Trophoblast cell (in vitro differentiated cells and primary cell): ENCODE results near the gene ABCC6.
"Not testable (repeated sequence)": the region's sequence is repeated elsewhere in the genome, so short reads cannot be mapped to it uniquely, and the experiment has no call there.

Source experiments
- DNase-seq, 2 donors: peaks; one replicate each; pipeline ENCODE4 v3.0.0-alpha.2; 2016
- H2AFZ ChIP-seq: 2 replicates; pipeline ENCODE4 v1.6.1; 2013; ENCODE audit warnings: low read length, moderate library complexity, mild to moderate bottlenecking; ENCODE audit not compliant: insufficient read depth, poor library complexity
- H2AK5ac ChIP-seq: 2 replicates; pipeline ENCODE4 v1.6.1; 2013; ENCODE audit warnings: mild to moderate bottlenecking, low read length
- H2BK120ac ChIP-seq: 2 replicates; pipeline ENCODE4 v1.6.1; 2013; ENCODE audit warnings: low read length, mild to moderate bottlenecking, moderate library complexity; ENCODE audit not compliant: insufficient read depth, poor library complexity
- H2BK12ac ChIP-seq: 2 replicates; pipeline ENCODE4 v1.6.1; 2013; ENCODE audit warnings: mild to moderate bottlenecking, low read length, moderate library complexity
- H2BK5ac ChIP-seq: 2 replicates; pipeline ENCODE4 v1.6.1; 2013; ENCODE audit warnings: low read length, low read depth, moderate library complexity, mild to moderate bottlenecking; ENCODE audit not compliant: poor library complexity
- H3K14ac ChIP-seq: 2 replicates; pipeline ENCODE4 v1.6.1; 2013; ENCODE audit warnings: mild to moderate bottlenecking, low read length
- H3K18ac ChIP-seq: 2 replicates; pipeline ENCODE4 v1.6.1; 2013; ENCODE audit warnings: mild to moderate bottlenecking, low read length
- H3K23ac ChIP-seq: 2 replicates; pipeline ENCODE4 v1.6.1; 2013; ENCODE audit warnings: low read length
- H3K27ac ChIP-seq: 2 replicates; pipeline ENCODE4 v1.5.1; 2013; ENCODE audit warnings: low read depth, mild to moderate bottlenecking, inconsistent platforms, low read length, moderate library complexity
- H3K27me3 ChIP-seq: 2 replicates; pipeline ENCODE4 v1.6.1; 2013; ENCODE audit warnings: inconsistent platforms, mild to moderate bottlenecking, low read length, moderate library complexity; ENCODE audit not compliant: insufficient read depth
- H3K36me3 ChIP-seq, 2 experiments: 1 replicate in 1 of 2; 2 replicates in 1 of 2; pipeline ENCODE4 v1.6.1; 2013; ENCODE audit warnings: low read length in 2 of 2, mild to moderate bottlenecking in 2 of 2, moderate library complexity in 1 of 2; ENCODE audit not compliant: insufficient read depth in 2 of 2, control insufficient read depth in 1 of 2
- H3K4ac ChIP-seq: 2 replicates; pipeline ENCODE4 v1.6.1; 2013; ENCODE audit warnings: low read depth, mild to moderate bottlenecking, low read length, moderate library complexity
- H3K4me1 ChIP-seq, 2 experiments: 1 replicate in 1 of 2; 2 replicates in 1 of 2; pipeline ENCODE4 v1.6.1; 2013; ENCODE audit warnings: low read length in 2 of 2, mild to moderate bottlenecking in 2 of 2, moderate library complexity in 1 of 2; ENCODE audit not compliant: insufficient read depth in 2 of 2, control insufficient read depth in 1 of 2
- H3K4me2 ChIP-seq: 2 replicates; pipeline ENCODE4 v1.6.1; 2013; ENCODE audit warnings: inconsistent platforms, mild to moderate bottlenecking, low read length, moderate library complexity
- H3K4me3 ChIP-seq: 2 replicates; pipeline ENCODE4 v1.5.1; 2013; ENCODE audit warnings: mild to moderate bottlenecking, low read depth, low read length, inconsistent platforms
- H3K79me1 ChIP-seq: one replicate; pipeline ENCODE4 v1.6.1; 2013; ENCODE audit warnings: low read length
- H3K79me2 ChIP-seq: 2 replicates; pipeline ENCODE4 v1.6.1; 2013; ENCODE audit warnings: low read length, mild to moderate bottlenecking; ENCODE audit not compliant: control insufficient read depth, insufficient read depth, poor library complexity
- H3K9ac ChIP-seq: 2 replicates; pipeline ENCODE4 v1.6.1; 2013; ENCODE audit warnings: mild to moderate bottlenecking, low read length
- H3K9me3 ChIP-seq: 2 replicates; pipeline ENCODE4 v1.6.1; 2013; ENCODE audit warnings: low read depth, mild to moderate bottlenecking, control low read depth, inconsistent platforms, low read length; ENCODE audit not compliant: insufficient read depth
- H4K12ac ChIP-seq: 2 replicates; pipeline ENCODE4 v1.6.1; 2013; ENCODE audit warnings: low read depth, mild to moderate bottlenecking, low read length, moderate library complexity
- H4K8ac ChIP-seq: 2 replicates; pipeline ENCODE4 v1.6.1; 2013; ENCODE audit warnings: low read depth, mild to moderate bottlenecking, low read length, moderate library complexity
- H4K91ac ChIP-seq: one replicate; pipeline ENCODE4 v1.6.1; 2013; ENCODE audit warnings: low read depth, mild to moderate bottlenecking, low read length, moderate library complexity
- WGBS: extraction: QIAGEN DNeasy Blood & Tissue Kit; methylation state at CpG from one replicate; pipeline ENCODE4 v1.1.7; 2013; ENCODE audit warnings: missing lambda C conversion rate; ENCODE audit not compliant: insufficient read length, insufficient coverage; ENCODE audit errors: extremely low coverage; 5-methylcytosine and 5-hydroxymethylcytosine counted together

ABCC6 gene

DNA sequence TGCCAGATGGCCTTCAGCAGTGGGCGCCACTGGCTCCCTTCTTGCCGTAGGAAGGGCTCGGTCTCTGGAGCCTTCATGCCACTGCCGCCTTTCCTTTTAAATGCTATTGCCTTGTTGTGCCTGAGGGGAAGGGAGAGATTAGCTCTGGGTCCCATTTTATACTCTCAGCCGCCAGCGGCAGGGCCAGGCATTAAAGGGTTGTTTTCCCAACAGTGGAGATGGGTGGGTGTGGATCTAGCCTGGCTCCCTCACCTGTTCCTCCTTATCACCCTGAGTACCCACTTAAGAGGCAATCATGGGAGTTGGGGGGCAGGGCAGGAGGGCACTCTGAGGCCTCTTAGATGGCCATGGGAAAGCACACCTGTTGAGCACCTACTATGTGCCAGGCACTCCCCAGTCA lies 19.8 kb downstream of the ABCC6 start:
- WGBS, result no CpG with 5 or more reads among the region's 6 CpGs
- H3K4me1 ChIP-seq, H3K79me2 ChIP-seq, H2AK5ac ChIP-seq, H2BK5ac ChIP-seq, H3K4me2 ChIP-seq, H3K23ac ChIP-seq, H3K14ac ChIP-seq, H2AFZ ChIP-seq, H4K8ac ChIP-seq, H3K27ac ChIP-seq, H3K4me3 ChIP-seq, H3K79me1 ChIP-seq, H4K12ac ChIP-seq, H3K9me3 ChIP-seq, H3K18ac ChIP-seq, H3K36me3 ChIP-seq, H3K27me3 ChIP-seq, H2BK12ac ChIP-seq, H3K9ac ChIP-seq, H2BK120ac ChIP-seq, H4K91ac ChIP-seq, DNase-seq, H3K4ac ChIP-seq: not testable (repeated sequence)

DNA sequence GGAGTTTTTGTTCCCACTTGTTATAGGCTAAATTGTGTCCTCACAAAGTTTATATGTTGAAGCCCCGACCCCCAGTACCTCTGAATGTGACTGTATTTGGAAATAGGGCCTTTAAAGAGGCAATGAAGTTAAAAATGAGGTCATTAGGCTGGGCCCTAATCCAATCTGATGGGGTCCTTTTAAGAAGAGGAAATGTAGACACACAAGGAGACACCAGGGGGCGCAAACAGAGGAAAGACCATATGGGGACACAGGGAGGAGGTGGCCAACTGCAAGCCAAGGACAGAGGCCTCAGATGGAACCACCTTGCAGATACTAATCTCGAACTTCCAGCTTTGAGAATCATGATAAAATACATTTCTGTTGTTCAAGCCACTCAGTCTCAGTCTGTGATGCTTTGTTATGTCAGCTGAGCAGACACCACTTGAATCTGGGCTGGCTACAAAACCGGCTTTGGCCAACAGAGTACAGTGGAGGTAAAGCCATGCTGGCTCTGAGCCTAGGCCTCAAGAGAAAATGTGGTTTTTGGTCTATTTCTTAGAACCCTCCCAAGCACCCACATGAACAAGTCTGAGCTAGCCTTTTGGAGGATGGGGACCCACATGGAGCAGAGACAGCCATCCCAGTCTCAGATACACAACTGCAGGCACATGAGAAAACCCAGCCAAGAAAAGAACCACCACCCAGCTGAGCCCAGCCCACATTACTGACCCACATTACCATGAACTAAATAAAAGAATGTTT lies 20.7 kb downstream of the ABCC6 start:
- not testable (repeated sequence) for H2BK12ac ChIP-seq, H3K4me3 ChIP-seq, H2AFZ ChIP-seq, H3K27me3 ChIP-seq, H3K36me3 ChIP-seq, H2BK120ac ChIP-seq, H4K91ac ChIP-seq, H4K8ac ChIP-seq, H2AK5ac ChIP-seq, H3K4me1 ChIP-seq, H3K79me2 ChIP-seq, H3K14ac ChIP-seq, H3K27ac ChIP-seq, H3K18ac ChIP-seq, H3K9me3 ChIP-seq, H3K9ac ChIP-seq, H3K4me2 ChIP-seq, H3K23ac ChIP-seq, H2BK5ac ChIP-seq, H3K4ac ChIP-seq, H4K12ac ChIP-seq, H3K79me1 ChIP-seq
- peak in 1 of 2 donors; percentile 52 for DNase-seq
- WGBS, result no CpG with 5 or more reads among the region's 4 CpGs

DNA sequence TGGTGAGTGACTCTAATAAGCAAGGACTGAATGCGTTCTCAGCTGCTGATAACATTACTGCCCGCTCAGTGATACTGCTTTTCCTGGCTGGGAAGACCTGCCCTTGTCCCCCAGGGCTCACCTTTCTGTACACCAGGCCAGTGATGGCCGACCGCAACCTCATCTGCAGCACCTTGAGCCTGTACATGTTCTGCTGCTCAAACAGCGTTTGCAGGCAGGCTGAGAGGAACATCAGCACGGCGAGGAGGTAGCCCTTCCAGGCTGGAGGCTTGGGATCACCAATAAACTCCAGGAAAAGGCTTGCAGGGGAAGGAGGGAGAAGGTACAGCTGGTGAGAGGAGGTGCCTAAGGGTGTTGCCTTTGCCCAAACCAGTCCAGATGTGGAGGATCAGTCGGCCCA lies 21.4 kb downstream of the ABCC6 start:
- not testable (repeated sequence) for H3K9me3 ChIP-seq, H2AK5ac ChIP-seq, H2AFZ ChIP-seq, H3K27ac ChIP-seq, H3K18ac ChIP-seq, H3K23ac ChIP-seq, H3K4me1 ChIP-seq, H4K91ac ChIP-seq, H3K79me2 ChIP-seq, H2BK12ac ChIP-seq, H2BK120ac ChIP-seq, H2BK5ac ChIP-seq, H4K12ac ChIP-seq, H3K4me2 ChIP-seq, H3K36me3 ChIP-seq, H3K4ac ChIP-seq, H3K14ac ChIP-seq, H4K8ac ChIP-seq, H3K27me3 ChIP-seq, H3K79me1 ChIP-seq, H3K4me3 ChIP-seq, DNase-seq, H3K9ac ChIP-seq
- WGBS, result no CpG with 5 or more reads among the region's 8 CpGs

GRCh38 chr16:16200391-16200790 lies 22.9 kb downstream of the ABCC6 start:
- H2AFZ ChIP-seq, H3K79me1 ChIP-seq: not testable (repeated sequence)
- no CpG with 5 or more reads among the region's 5 CpGs for WGBS

More at GRCh38 chr16:16200391-16200790, 22.9 kb downstream of the ABCC6 start:
- not testable (repeated sequence) for H4K8ac ChIP-seq, H3K9ac ChIP-seq, H3K23ac ChIP-seq, H3K4me1 ChIP-seq, H3K4me2 ChIP-seq, H2BK5ac ChIP-seq, H2BK12ac ChIP-seq, H3K9me3 ChIP-seq, H2BK120ac ChIP-seq, H3K36me3 ChIP-seq, H3K4me3 ChIP-seq, H4K12ac ChIP-seq, H3K27ac ChIP-seq, H4K91ac ChIP-seq, H3K79me2 ChIP-seq, H3K18ac ChIP-seq, H3K14ac ChIP-seq, H3K4ac ChIP-seq, H2AK5ac ChIP-seq, H3K27me3 ChIP-seq, DNase-seq
